HG03060 (cell line): ENCODE measurements around the gene H2AZ2.
"Not testable (repeated sequence)": the region's sequence is repeated elsewhere in the genome, so short reads cannot be mapped to it uniquely, and the experiment has no call there.

Experiments
- ATAC-seq: cut with Tn5 transposase; IDR thresholded peaks from one replicate; pipeline ENCODE4 v1.9.1; 2021; ENCODE audit warnings: low read depth, moderate number of reproducible peaks; ENCODE audit not compliant: unreplicated experiment

H2AZ2 gene

DNA sequence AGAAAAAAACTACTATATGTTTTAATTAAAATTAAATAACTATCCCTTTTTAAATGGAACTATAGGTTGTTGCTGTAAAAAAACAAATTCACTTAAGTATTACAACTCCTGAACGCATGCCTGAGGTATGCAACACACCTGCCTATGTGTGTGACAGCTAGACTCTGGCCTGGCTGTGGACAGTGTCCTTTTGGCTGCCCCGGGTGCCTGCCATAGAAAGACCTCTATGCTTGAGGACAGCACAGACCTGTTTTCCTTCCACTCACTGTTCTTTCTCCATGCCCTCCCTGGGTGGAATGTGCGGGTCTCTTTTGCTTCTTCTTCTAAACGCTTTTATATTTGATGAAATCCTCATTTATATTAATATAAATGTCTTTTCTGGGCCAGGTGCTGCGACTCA, 57.9 kb downstream of the H2AZ2 start:
- no peak for ATAC-seq

GRCh38 chr7:44787762-44788161, 60.1 kb downstream of the H2AZ2 start:
- no peak for ATAC-seq

- ATAC-seq: no peak
Measured at GRCh38 chr7:44787041-44787440, 60.8 kb downstream of the H2AZ2 start.

GRCh38 chr7:44785218-44785617, 62.7 kb downstream of the H2AZ2 start:
- not testable (repeated sequence) for ATAC-seq

- ATAC-seq: no peak
Measured at GRCh38 chr7:44784364-44784763, 63.5 kb downstream of the H2AZ2 start.

GRCh38 chr7:44783407-44783806, 64.5 kb downstream of the H2AZ2 start:
- ATAC-seq: no peak

- no peak for ATAC-seq
Measured at GRCh38 chr7:44782460-44782859, 65.4 kb downstream of the H2AZ2 start.
